Measurements from ENCODE around the gene UBE2L3. TPM values are rescaled to one million over a fixed set of nuclear protein-coding genes. Genes with fewer than 3 reads are reported as not detected.

Gene UBE2L3
- total and polyA plus RNA-seq, 10 of the 15 experiments (the other 5 are each of a cell fraction or from before 2014, with no cell fraction given): 55.7 to 168 (median 113) TPM

DNA sequence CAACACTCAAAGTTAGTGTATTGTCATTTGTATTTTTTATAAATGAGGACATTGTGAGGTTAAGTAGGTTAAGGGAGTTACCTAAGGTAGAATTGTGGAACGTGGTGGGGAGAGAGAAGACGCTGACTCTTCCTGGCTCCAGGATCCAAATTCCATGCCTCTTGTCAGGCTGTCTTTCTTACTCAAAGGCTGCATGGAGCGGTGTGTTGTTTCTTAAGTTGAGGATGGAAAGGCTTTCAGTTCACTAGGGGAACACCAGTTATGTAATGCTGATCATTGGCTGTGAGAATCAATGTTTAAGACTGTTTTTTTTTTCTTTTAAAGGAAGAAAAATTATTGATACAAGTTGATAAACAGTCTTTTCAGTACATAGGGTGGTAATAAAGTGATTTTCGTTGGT is 2.9 kb downstream of the UBE2L3 start:
- ChIA-PET SMC1A (ENCODE audit: uncharacterized antibody, unreplicated experiment) (interaction anchor here (1.0 to 1.2 kb wide), 3 partner anchors 9 to 36 kb away, joined by 3 to 4 read pairs (median 4); no protein-coding TSS in a partner anchor), RAD21 (ENCODE audit: unreplicated experiment) (interaction anchor here (1.0 to 2.3 kb wide), 3 partner anchors 17 to 72 kb away, joined by 3 to 12 read pairs (median 6); partner anchors contain the start of gene SDF2L1), POLR2A (interaction anchor here (1.0 to 1.7 kb wide), 3 partner anchors 16 to 46 kb away, joined by 3 to 14 read pairs (median 3); no protein-coding TSS in a partner anchor), CTCF (interaction anchor here (2.0 to 2.7 kb wide), 2 partner anchors 59 to 76 kb away, joined by 13 read pairs; partner anchors contain the start of gene YDJC)
- no peak for DNase-seq (ENCODE audit: low read depth, low spot score)
- H3K27me3 ChIP-seq (replicated peaks in 1 of 2; ENCODE audit: control insufficient read depth in 2 of 2, insufficient read depth in 2 of 2, low read length in 1 of 2): no peaks in the 10 kb centered on the region
- no peak overlapping the region; the same call in 1 of the 2 replicates for H3K27ac ChIP-seq (ENCODE audit: control insufficient read depth, insufficient read depth)
- peaks cover 75% of the 10 kb centered on the region for H3K79me2 ChIP-seq (ENCODE audit: control insufficient read depth, insufficient read depth, low read length)
- no peak for FAIRE-seq
- peaks cover 26% of the 10 kb centered on the region for H4K20me1 ChIP-seq (ENCODE audit: control insufficient read depth, insufficient read depth)
- intact Hi-C loops (cut with micrococcal nuclease; ENCODE audit: unreplicated experiment): loop anchor here (2.0 kb wide), 1 partner anchor 18 kb away; no protein-coding TSS in a partner anchor
- H3K9ac ChIP-seq (ENCODE audit: control insufficient read depth, insufficient read depth, low read length): no peak overlapping the region
- peak overlapping the region; percentile 72 for H3K4me2 ChIP-seq (ENCODE audit: control insufficient read depth, insufficient read depth)
- H2AFZ ChIP-seq (ENCODE audit: control insufficient read depth, low read depth, low read length): no peak overlapping the region
- H3K36me3 ChIP-seq (ENCODE audit: control insufficient read depth in 2 of 2, insufficient read depth in 2 of 2, low read length in 1 of 2): peaks cover 0 to 4% of the 10 kb centered on the region in 2 experiments; a peak in 2 of 4 replicates
- in situ Hi-C loops (cut with MboI): no loop called here
- no peaks in the 10 kb centered on the region for H3K9me3 ChIP-seq (replicated peaks; ENCODE audit: control insufficient read depth, insufficient read depth, low read length)
- peaks cover 11% of the 10 kb centered on the region for H3K4me1 ChIP-seq (ENCODE audit: control insufficient read depth, insufficient read depth, low read length)
- 41% methylated on average over 4 of the region's 4 CpGs for WGBS (ENCODE audit: insufficient coverage, insufficient replicate concordance, low lambda C conversion rate, missing lambda C conversion rate)
- H3K4me3 ChIP-seq: peak overlapping the region; percentile 96
- no peak for ATAC-seq
- BruUV-seq (replicated peaks): no TSS peak
- TF ChIP-seq IRF4 (IDR thresholded peaks at IDR 0.05; ENCODE audit: low read depth, low read length) (no peak), NFIC (IDR thresholded peaks at IDR 0.05; ENCODE audit: low read depth, low read length) (no peak), MEF2A (IDR thresholded peaks at IDR 0.05; ENCODE audit: insufficient read depth, low read depth, low read length) (no peak), SP1 (IDR thresholded peaks at IDR 0.05; ENCODE audit: low read depth, low read length) (no peak), TCF7 (IDR thresholded peaks at IDR 0.05; ENCODE audit: borderline replicate concordance) (no peak), ETV6 (conservative IDR thresholded peaks at IDR 0.05 in 1 of 2, IDR thresholded peaks at IDR 0.05 in 1 of 2; ENCODE audit: borderline replicate concordance in 1 of 2, low read depth in 1 of 2) (no peak), RUNX3 (IDR thresholded peaks at IDR 0.05; ENCODE audit: low read length) (no peak), BHLHE40 (IDR thresholded peaks at IDR 0.05; ENCODE audit: borderline replicate concordance in 1 of 2, low read depth in 2 of 2, low read length in 1 of 2) (no peak), EZH2 (IDR thresholded peaks at IDR 0.05; ENCODE audit: borderline replicate concordance, control insufficient read depth, low read depth, low read length) (no peak), POU2F2 (IDR thresholded peaks at IDR 0.05; ENCODE audit: borderline replicate concordance, low read depth, low read length) (no peak)
- TF ChIP-seq, protein P1, sequence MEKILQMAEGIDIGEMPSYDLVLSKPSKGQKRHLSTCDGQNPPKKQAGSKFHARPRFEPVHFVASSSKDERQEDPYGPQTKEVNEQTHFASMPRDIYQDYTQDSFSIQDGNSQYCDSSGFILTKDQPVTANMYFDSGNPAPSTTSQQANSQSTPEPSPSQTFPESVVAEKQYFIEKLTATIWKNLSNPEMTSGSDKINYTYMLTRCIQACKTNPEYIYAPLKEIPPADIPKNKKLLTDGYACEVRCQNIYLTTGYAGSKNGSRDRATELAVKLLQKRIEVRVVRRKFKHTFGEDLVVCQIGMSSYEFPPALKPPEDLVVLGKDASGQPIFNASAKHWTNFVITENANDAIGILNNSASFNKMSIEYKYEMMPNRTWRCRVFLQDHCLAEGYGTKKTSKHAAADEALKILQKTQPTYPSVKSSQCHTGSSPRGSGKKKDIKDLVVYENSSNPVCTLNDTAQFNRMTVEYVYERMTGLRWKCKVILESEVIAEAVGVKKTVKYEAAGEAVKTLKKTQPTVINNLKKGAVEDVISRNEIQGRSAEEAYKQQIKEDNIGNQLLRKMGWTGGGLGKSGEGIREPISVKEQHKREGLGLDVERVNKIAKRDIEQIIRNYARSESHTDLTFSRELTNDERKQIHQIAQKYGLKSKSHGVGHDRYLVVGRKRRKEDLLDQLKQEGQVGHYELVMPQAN (conservative IDR thresholded peaks at IDR 0.05): no peak
- TF ChIP-seq, protein P2, sequence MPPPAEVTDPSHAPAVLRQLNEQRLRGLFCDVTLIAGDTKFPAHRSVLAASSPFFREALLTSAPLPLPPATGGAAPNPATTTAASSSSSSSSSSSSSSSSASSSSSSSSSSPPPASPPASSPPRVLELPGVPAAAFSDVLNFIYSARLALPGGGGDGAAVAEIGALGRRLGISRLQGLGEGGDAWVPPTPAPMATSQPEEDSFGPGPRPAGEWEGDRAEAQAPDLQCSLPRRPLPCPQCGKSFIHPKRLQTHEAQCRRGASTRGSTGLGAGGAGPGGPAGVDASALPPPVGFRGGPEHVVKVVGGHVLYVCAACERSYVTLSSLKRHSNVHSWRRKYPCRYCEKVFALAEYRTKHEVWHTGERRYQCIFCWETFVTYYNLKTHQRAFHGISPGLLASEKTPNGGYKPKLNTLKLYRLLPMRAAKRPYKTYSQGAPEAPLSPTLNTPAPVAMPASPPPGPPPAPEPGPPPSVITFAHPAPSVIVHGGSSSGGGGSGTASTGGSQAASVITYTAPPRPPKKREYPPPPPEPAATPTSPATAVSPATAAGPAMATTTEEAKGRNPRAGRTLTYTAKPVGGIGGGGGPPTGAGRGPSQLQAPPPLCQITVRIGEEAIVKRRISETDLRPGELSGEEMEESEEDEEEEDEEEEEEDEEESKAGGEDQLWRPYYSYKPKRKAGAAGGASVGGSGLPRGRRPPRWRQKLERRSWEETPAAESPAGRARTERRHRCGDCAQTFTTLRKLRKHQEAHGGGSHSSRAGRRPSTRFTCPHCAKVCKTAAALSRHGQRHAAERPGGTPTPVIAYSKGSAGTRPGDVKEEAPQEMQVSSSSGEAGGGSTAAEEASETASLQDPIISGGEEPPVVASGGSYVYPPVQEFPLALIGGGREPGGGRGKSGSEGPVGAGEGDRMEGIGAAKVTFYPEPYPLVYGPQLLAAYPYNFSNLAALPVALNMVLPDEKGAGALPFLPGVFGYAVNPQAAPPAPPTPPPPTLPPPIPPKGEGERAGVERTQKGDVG (CRISPR knock-in tag; IDR thresholded peaks at IDR 0.05): no peak
- TF ChIP-seq, protein P3, sequence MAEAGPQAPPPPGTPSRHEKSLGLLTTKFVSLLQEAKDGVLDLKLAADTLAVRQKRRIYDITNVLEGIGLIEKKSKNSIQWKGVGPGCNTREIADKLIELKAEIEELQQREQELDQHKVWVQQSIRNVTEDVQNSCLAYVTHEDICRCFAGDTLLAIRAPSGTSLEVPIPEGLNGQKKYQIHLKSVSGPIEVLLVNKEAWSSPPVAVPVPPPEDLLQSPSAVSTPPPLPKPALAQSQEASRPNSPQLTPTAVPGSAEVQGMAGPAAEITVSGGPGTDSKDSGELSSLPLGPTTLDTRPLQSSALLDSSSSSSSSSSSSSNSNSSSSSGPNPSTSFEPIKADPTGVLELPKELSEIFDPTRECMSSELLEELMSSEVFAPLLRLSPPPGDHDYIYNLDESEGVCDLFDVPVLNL (IDR thresholded peaks at IDR 0.05; ENCODE audit: low read depth, low read length): no peak
- TF ChIP-seq, protein P4, sequence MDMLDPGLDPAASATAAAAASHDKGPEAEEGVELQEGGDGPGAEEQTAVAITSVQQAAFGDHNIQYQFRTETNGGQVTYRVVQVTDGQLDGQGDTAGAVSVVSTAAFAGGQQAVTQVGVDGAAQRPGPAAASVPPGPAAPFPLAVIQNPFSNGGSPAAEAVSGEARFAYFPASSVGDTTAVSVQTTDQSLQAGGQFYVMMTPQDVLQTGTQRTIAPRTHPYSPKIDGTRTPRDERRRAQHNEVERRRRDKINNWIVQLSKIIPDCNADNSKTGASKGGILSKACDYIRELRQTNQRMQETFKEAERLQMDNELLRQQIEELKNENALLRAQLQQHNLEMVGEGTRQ (IDR thresholded peaks at IDR 0.05; ENCODE audit: borderline replicate concordance, low read depth, low read length): no peak
- TF ChIP-seq, protein P5, sequence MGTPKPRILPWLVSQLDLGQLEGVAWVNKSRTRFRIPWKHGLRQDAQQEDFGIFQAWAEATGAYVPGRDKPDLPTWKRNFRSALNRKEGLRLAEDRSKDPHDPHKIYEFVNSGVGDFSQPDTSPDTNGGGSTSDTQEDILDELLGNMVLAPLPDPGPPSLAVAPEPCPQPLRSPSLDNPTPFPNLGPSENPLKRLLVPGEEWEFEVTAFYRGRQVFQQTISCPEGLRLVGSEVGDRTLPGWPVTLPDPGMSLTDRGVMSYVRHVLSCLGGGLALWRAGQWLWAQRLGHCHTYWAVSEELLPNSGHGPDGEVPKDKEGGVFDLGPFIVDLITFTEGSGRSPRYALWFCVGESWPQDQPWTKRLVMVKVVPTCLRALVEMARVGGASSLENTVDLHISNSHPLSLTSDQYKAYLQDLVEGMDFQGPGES (IDR thresholded peaks at IDR 0.05): no peak
